Glomerular visceral epithelial cell (primary cell): ENCODE measurements around the gene GZMA.

Experiments used
- DNase-seq: peaks from one replicate; pipeline ENCODE4 v3.0.0-alpha.2; 2016; ENCODE audit errors: extremely low spot score

Gene GZMA

GRCh38 chr5:55108661-55109060 lies 6.2 kb downstream of the GZMA start:
- DNase-seq, result no peak

- DNase-seq, result no peak
These were observed 7.8 kb downstream of the GZMA start for GRCh38 chr5:55110217-55110616.

DNA sequence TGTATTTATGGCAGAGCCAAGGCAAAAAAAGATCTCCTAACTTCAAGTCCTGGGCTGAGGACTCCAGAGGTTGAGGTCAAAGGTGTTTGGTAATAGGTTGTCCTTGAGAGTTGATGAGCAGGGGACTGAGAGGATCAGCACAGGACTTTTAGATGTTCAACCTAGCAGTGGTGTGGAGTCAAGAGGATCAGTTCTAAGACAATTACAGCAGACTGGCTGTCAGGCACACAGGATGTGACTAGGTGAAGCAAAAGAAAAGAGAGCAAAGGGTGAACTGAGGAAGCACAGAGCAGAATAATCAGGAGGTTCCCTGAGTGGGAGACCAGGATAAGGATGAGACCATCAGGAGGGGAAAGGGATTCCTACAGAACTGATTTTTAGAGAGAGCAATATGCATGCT lies 10.9 kb downstream of the GZMA start:
- no peak for DNase-seq

GRCh38 chr5:55114061-55114460 lies 11.6 kb downstream of the GZMA start:
- no peak for DNase-seq

GRCh38 chr5:55123365-55123764 lies 20.9 kb downstream of the GZMA start:
- DNase-seq, result no peak

- no peak for DNase-seq
These were observed 31.7 kb downstream of the GZMA start for GRCh38 chr5:55134053-55134722.

- no peak for DNase-seq
These were observed 34.1 kb downstream of the GZMA start for GRCh38 chr5:55136521-55136920.

- DNase-seq, result no peak
These were observed 38.6 kb downstream of the GZMA start for GRCh38 chr5:55140908-55141665.

- no peak for DNase-seq
These were observed 39.7 kb downstream of the GZMA start for GRCh38 chr5:55141945-55142690.

DNA sequence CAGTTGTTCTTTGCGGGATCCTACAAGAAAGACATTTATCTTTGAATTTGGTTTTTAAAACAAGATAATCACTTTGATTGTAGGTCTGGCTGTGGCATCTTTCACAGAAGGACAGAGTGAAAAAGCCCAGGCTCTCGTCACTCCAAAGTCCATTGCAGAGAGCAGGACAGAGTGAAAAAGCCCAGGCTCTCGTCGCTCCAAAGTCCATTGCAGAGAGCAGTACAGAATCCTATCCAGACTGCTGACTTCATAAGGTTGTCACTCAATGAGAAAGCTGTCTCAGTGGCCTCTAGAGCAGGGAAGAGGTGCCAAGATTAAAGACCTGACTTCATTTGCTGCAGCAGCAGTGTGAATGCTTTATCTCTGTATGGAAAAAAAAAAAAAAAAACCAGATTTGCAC lies 41.2 kb downstream of the GZMA start:
- no peak for DNase-seq

DNA sequence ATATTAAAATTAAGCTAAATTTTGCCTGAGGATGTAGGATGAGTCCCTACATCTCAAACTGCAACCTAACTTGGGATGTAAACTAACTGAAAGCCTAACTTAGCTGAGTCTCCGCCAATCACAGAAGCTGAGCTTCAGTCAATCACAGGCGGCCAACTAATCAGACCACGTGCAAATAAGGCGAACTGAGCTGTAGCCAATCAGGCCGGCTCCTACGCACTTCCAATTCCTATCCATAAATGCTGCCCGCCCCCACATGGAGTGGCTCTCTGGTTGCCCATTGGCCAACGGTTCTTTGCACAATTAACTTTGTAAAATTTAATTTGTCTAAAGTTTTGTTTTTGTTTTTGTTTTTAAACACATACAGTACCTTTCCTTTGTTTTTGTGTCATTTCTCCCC lies 43.6 kb downstream of the GZMA start:
- no peak for DNase-seq

DNA sequence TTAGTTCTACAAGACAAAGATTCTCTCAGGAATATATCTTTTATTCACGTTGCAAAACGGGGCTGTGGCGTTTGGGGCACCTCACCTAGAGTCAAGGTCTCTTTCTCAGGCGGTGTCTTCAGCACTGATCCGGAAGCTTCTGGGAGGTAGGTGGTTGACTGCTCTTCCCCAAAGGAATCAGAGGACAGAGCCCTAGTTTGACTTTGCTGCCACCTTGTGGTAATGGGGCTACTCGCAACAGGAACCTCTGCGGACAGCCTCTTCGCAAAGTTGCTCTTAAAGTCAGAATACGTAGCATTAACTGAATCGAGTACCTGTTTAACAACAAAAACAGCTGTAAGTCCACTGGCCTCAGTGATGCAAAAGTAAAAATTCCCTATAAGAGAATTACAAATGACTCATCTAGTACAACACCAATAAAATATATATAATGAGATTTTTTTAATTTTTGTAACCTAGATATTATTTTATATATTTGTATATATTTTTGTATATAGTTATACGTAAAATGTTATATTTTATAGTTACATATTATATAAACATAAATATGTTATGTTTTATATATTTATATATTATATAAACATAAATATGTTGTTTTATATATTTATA lies 44.2 kb downstream of the GZMA start:
- DNase-seq, result peak; percentile 88

GRCh38 chr5:55149308-55149795 lies 46.9 kb downstream of the GZMA start:
- no peak for DNase-seq

GRCh38 chr5:55151923-55152842 lies 49.7 kb downstream of the GZMA start:
- no peak for DNase-seq

DNA sequence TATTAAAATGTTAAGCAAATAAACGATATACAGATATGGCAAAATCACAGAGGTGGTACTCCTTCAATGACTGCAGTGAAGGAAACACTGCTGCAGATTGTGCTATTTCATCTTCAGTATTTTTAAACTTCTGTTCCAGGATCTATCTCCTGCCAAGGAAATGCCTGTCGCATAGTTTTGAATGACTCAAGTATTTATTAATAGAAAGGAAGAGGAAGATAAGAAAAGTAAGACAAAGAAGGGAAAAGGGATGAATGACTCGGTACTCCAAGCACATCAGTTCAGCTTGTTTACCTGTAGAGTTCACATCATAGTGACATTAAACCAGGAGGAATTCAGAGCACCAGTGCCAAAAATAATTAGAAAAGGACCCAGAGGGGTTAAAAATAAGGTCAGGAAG lies 52.4 kb downstream of the GZMA start:
- DNase-seq, result no peak
